ENCODE measurements around the gene MIS12. TPM values are rescaled to one million over a fixed set of nuclear protein-coding genes. Genes with fewer than 3 reads are reported as not detected.

Gene MIS12
- total and polyA plus RNA-seq, 2 of the 8 experiments (the other 6 are each of a cell fraction or from before 2014, with no cell fraction given): 9.5 to 25.6 TPM

GRCh38 chr17:5514976-5515375 is 28.6 kb downstream of the MIS12 start:
- H3K36me3 ChIP-seq (ENCODE audit: control insufficient read depth in 2 of 4, insufficient read depth in 4 of 4, low read length in 3 of 4): no peaks in the 10 kb centered on the region
- H2BK120ac ChIP-seq (replicated peaks; ENCODE audit: low read depth, low read length): no peak overlapping the region
- 90% methylated on average over 7 of the region's 10 CpGs; no CpG with 5 or more reads in 1 of the 2 experiments for WGBS, 2 experiments (ENCODE audit: extremely low coverage in 1 of 2, insufficient coverage in 1 of 2, insufficient read length in 1 of 2, insufficient replicate concordance in 2 of 2, low coverage in 1 of 2, low lambda C conversion rate in 2 of 2, missing lambda C conversion rate in 1 of 2)
- no peaks in the 10 kb centered on the region; the same call in 1 of the 2 replicates for H3K23me2 ChIP-seq (ENCODE audit: low read depth, low read length)
- no peak overlapping the region for H4K8ac ChIP-seq (ENCODE audit: extremely low read depth, insufficient read depth, low read length)
- no peaks in the 10 kb centered on the region for H3K27me3 ChIP-seq (replicated peaks in 1 of 4; ENCODE audit: control insufficient read depth in 3 of 4, extremely low read depth in 1 of 4, insufficient read depth in 3 of 4, low read length in 3 of 4)
- CTCF ChIA-PET (ENCODE audit: partially characterized antibody): interaction anchor here (0.9 to 1.0 kb wide), 2 partner anchors 9 to 26 kb away, joined by 3 to 4 read pairs; no protein-coding TSS in a partner anchor
- no peak for FAIRE-seq
- H4K20me1 ChIP-seq (replicated peaks in 1 of 2; ENCODE audit: control insufficient read depth in 1 of 2, insufficient read depth in 2 of 2, low read length in 2 of 2): no peaks in the 10 kb centered on the region
- no peak overlapping the region for H3K14ac ChIP-seq (ENCODE audit: insufficient read length)
- no peak overlapping the region for H4K91ac ChIP-seq (replicated peaks; ENCODE audit: insufficient read length, low read length)
- POLR2A ChIA-PET (ENCODE audit: partially characterized antibody): no interaction called here
- H2BK5ac ChIP-seq (ENCODE audit: low read depth, low read length): no peak overlapping the region
- no peaks in the 10 kb centered on the region for H3K79me2 ChIP-seq (ENCODE audit: control insufficient read depth in 1 of 2, insufficient read depth in 2 of 2, low read length in 2 of 2)
- H2AFZ ChIP-seq (ENCODE audit: low read length): no peak overlapping the region
- H2BK12ac ChIP-seq (ENCODE audit: low read depth, low read length): no peak overlapping the region
- no peak overlapping the region for H3K56ac ChIP-seq (replicated peaks; ENCODE audit: insufficient read length, low read depth, low read length)
- TF ChIP-seq SAP30 (IDR thresholded peaks at IDR 0.05; ENCODE audit: insufficient read depth, insufficient replicate concordance, low read length) (no peak), CHD1 (IDR thresholded peaks at IDR 0.05; ENCODE audit: low read depth, low read length) (no peak), POLR2A (IDR thresholded peaks at IDR 0.05; ENCODE audit: control extremely low read depth in 1 of 2, low read depth in 2 of 2, low read length in 2 of 2) (no peak), CEBPB (IDR thresholded peaks at IDR 0.05; ENCODE audit: low read depth, low read length) (no peak), KDM5A (IDR thresholded peaks at IDR 0.05; ENCODE audit: low read length) (no peak)
- H3K18ac ChIP-seq (ENCODE audit: extremely low read depth, low read length): no peak overlapping the region
- H3K4me2 ChIP-seq (ENCODE audit: insufficient read depth in 1 of 2, low read depth in 2 of 2, low read length in 2 of 2): no peak overlapping the region
- no peaks in the 10 kb centered on the region for H3K4me1 ChIP-seq (replicated peaks in 1 of 4; ENCODE audit: control insufficient read depth in 3 of 4, insufficient read depth in 4 of 4, low read length in 3 of 4)
- no peak for DNase-seq (ENCODE audit: low read depth in 1 of 2, low spot score in 2 of 2)
- H4K5ac ChIP-seq (ENCODE audit: insufficient read length, low read depth, low read length): no peak overlapping the region
- no peak overlapping the region for H2AK5ac ChIP-seq (ENCODE audit: low read depth, low read length)
- H3K4ac ChIP-seq (replicated peaks; ENCODE audit: insufficient read length, low read depth, low read length): no peak overlapping the region
- H3K27ac ChIP-seq (ENCODE audit: low read depth, low read length): no peak overlapping the region
- H3K4me3 ChIP-seq (ENCODE audit: extremely low read depth in 1 of 4, insufficient read depth in 2 of 4, low read depth in 3 of 4, low read length in 4 of 4): no peak overlapping the region
- H2BK15ac ChIP-seq (ENCODE audit: low read length): no peak overlapping the region
- no peaks in the 10 kb centered on the region for H3K9me3 ChIP-seq (ENCODE audit: insufficient read depth in 2 of 2, low read depth in 1 of 2, low read length in 1 of 2)
- no peaks in the 10 kb centered on the region for H3K79me1 ChIP-seq (ENCODE audit: low read depth, low read length)
- H3K9ac ChIP-seq (replicated peaks in 1 of 4; ENCODE audit: extremely low read depth in 1 of 4, low read depth in 3 of 4, low read length in 3 of 4): no peak overlapping the region
- H2BK20ac ChIP-seq (ENCODE audit: low read length): no peak overlapping the region
- H3K23ac ChIP-seq (ENCODE audit: insufficient read length): no peak overlapping the region
